GM19240 (cell line): ENCODE data around the gene CNTNAP2.

Experiments used
- DNase-seq: peaks from one replicate; pipeline ENCODE4 v3.0.0; 2011; ENCODE audit warnings: low spot score; ENCODE audit not compliant: insufficient read length

CNTNAP2 gene

GRCh38 chr7:148121401-148121800 is 2004.8 kb downstream of the CNTNAP2 start:
- DNase-seq = no peak

DNA sequence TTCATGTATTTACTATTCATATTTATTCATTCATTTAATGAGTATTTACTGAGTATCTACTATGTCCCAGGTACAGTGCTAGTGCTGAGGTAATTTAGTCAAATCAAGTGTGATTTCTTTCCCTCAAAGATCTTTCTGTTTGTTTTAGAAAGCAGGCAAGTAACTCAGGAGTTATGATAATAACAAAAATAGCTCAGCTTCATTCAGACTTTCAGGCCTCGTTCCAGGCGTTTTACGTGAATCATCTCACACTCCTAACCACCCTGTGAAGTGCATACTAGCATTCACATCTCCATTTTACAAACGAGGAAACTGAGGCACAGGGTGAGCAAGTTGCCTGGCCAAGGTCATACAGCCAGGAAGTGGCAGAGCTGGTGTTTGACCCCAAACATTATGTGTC is 2005.2 kb downstream of the CNTNAP2 start:
- no peak for DNase-seq

DNA sequence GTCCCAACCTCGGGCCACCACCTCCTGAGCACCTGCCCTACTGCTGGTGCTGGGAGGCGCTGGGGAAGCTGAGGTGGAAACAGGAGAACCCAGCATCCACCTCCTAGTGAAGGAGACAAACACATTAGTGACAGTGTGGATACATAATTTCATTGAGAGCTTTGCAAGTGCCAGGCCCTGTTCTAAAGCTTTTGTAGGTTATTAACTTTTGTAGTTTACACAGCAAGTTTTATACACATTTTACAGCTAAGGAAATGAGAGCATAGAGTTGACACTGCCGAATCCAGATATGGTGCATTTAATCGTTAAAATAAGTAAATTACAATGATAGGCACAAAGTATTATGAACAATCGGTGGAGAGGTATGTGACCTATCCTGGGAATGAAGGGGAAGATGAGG is 2007.9 kb downstream of the CNTNAP2 start:
- no peak for DNase-seq

DNA sequence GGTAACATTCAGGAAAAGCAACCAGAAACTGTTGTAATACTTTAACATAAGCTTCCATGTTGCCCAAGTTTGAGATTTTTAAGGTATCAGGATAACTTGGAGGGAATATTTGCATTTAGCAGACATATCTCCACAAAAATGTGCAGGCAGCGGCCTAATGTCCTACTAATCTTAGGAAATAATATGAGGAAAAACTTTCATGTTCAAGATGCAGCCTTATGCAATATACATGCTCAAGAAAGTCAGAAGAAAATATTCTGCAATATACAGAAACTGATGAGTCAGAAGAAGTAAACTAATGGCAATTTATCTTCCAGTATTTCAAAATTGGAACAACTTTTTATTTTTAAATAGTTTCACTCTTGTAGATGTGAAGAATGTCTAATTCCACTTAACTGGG is 2010.8 kb downstream of the CNTNAP2 start:
- DNase-seq = no peak

DNA sequence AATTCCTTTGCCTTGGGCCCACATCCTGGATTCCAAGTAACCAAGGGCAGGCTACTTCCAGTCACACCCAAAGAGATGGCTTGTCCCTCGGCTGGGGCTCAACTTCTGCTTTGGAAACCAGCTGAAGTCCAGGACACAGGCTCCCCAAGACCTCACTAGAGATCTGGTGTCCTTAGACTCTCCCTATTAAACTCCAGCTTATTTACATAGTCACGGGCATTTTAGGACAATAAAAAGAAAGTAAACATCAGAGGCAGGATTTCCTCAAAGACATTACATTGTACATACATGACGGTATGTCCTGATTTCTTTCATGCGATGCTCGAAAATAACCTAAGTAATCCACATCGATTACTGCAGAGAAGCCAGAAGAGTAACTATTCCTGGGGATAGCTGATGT is 2012.4 kb downstream of the CNTNAP2 start:
- DNase-seq = no peak

GRCh38 chr7:148135116-148135515 is 2018.5 kb downstream of the CNTNAP2 start:
- no peak for DNase-seq

DNA sequence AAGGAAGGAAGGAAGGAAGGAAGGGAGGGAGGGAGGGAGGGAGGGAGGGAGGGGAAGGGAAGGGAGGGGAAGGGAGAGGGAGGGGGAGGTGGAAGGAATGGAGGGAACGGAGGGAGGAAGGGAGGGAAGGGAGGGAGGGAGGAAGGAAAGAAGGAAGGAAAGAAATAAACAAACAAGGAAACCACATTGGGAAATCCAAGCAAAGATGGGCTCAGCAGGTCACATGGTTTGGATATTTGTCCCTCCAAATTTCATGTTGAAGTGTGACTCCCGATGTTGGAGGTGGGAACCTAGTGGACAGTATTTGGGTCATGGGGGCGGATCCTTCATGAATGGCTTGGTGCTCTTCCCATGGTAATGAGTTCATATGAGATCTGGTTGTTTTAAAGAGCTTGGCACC is 2019.4 kb downstream of the CNTNAP2 start:
- no peak for DNase-seq

DNA sequence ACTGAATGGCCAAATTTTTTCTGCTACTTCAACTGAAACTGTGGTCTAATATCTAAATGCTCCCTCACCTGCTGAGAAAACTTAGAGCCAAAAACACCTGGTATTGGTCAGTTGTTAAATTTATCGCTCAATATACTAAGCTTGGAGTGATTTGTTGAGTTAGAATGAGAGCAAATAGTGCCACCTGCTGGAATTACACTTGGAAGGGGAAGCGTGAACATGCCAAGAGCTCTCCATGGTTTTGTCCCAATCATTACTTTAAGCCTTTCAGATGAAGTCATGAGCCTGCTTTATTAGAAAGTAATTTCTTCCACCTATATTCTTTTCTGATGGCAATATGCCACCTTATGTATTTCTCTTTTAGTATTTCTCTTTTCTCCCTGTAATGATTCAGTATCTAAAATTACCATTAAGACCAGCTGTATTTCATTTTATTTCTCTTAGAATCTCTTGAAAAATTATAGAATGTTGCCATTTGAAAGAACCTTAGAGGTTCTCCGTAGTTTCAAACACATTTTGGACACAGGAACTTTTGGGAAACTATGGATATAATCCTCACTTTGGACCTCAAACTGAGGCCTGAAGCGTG is 2026.2 kb downstream of the CNTNAP2 start:
- no peak for DNase-seq

DNA sequence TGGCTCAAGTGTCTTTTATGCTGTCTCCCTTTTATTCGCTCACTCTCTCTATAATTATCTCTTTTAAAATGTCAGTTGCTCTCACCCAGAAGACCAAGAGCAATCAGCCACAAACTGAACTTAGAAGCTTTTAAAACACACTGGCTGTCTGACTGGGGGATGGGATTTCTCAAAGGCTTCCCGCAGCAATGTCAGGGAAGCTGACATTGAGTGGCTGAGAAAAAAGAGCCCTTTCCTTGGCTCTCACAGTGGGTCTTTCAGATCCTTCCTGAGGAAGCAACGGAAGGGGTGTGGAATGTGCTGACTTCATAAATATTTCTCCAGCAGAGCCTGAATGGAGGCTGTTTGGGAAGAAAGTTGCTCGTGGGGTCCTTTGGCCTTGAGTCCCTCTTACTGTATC is 2028.2 kb downstream of the CNTNAP2 start:
- DNase-seq = no peak

GRCh38 chr7:148146346-148146745 is 2029.7 kb downstream of the CNTNAP2 start:
- DNase-seq = no peak

GRCh38 chr7:148147438-148147837 is 2030.8 kb downstream of the CNTNAP2 start:
- no peak for DNase-seq

DNA sequence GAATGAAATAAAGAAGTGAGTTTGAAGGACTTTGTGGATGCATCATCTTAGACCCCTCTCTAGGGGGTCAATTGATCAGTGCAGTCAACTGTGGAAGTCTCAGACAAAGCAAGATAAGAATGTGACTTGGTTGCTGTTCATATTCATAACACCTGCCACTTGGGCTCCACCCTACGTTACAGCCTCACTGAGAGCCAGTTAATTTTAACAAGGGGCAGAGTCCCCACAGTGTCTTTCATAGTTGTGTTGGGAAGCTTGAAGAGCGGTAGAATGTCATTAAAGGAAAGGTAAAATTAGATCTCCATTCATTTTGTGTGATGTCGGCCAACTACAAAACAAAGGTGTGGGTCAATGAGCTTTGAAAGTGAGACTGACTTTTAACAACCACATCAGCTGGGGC is 2031.9 kb downstream of the CNTNAP2 start:
- DNase-seq = no peak

GRCh38 chr7:148149730-148150129 is 2033.1 kb downstream of the CNTNAP2 start:
- DNase-seq = no peak

DNA sequence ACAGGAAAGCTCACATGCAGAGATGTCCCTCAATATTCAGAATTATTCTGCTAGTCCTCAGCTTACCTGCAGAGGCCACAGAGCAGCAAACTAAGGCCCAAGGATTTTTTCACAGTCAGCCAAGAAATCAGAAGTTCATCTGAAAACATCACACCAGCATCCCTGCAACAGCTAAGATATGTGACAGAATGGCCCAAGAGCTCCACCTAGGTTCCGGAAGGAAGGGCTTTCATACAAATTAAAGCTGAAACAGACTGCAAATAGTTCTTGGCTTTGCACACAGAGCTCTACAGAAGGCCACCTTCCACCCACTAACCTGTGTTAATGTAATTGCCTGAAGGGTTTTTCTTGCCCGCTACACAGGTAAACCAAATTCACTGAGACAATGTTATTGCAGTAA is 2035.2 kb downstream of the CNTNAP2 start:
- no peak for DNase-seq

- no peak for DNase-seq
These were observed 2037.1 kb downstream of the CNTNAP2 start for GRCh38 chr7:148153616-148154284.

DNA sequence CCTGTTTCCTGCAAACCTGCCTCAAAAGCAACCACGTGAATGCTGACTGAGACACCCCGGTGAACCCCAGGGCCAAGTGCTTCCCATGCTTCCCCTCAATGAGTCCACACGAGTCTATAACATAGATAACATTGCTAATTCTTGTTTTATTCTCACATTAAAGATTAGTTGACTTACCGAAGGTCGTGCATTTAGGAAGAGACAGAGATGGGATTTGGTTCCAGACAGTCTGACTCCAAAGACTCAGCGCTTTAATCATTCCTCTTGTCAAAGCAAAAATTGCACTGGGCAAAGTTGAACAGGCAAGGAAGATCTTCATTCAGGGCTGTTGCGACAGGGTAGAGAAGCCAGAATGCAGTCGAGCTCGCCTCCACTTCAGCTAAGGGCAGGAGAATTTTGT is 2038.4 kb downstream of the CNTNAP2 start:
- DNase-seq = no peak

- DNase-seq = no peak
These were observed 2039.2 kb downstream of the CNTNAP2 start for GRCh38 chr7:148155826-148156225.

DNA sequence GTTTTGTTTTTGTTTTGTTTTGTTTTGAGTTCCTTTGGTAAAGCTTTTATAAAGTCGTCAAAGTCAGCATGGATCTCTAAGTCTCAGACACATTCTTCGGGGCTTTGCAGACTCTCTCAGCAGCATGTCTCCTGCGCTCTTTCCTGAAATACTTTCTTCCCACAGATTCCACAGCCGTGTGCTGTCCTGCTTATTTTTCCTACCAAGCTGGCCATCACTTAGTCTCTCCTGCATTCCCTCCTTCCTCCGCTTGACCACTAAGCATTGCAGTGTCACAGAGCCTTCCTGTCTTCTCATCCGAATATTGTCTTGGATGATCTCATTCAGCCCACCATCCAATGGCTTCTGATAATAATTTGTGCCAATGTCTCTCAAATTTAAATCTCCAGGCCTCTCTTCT is 2039.6 kb downstream of the CNTNAP2 start:
- DNase-seq = no peak

DNA sequence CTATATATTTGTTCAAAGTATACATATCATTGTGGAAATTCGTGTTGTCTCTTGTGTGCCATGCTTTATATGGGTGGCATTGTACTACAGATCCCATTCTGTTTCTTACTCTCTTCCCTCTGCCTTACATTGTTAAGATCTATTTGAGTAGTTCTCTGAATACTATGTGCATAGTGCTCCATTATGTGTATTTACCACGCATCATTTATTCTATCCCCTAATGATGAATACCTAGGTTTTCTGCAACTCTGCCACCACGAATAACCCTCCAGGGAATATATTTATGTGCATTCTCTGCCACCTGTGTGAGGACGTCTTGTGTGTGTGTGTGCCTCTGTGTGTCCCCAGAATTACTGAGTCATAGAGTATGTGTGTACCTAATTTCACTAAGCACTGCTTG is 2042.7 kb downstream of the CNTNAP2 start:
- no peak for DNase-seq

DNA sequence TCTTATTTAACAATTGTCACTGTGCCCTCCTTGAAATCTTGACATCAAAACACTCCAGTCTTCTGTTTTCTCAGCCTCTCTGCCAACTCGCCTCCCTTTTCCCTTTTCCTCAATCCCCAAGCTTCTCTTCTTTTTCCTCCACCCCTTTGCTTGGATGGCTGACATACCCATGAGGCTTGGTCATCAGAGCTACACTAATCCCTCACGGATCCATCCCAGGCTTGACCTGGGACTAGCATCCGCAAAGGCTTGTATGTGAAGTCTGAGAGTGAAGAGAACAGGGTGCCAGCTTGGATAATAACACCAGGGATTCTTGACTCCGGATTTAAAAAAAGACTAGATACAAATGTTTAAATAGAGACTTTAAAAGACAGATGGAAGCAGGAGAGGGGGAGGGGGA is 2045.2 kb downstream of the CNTNAP2 start:
- DNase-seq = no peak

DNA sequence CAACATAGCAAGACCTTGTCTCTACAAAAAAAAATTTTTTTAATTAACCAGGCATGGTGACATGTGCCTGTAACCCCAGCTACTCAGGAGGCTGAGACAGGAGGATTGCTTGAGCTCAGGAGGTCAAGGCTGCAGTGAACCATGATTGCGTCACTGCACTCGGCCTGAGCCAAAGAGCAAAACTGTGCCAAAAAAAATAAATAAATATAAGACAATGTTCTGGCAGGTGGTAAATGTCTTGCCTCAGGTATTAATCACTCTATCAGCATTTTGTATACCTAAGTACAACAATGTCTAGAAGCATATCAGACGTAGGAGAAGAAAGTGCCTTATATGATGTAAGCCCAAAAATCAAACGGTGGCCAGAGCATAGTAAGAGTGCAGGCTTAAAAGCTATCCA is 2046.2 kb downstream of the CNTNAP2 start:
- no peak for DNase-seq

GRCh38 chr7:148163246-148163645 is 2046.6 kb downstream of the CNTNAP2 start:
- DNase-seq = no peak

- DNase-seq = no peak
These were observed 2056.3 kb downstream of the CNTNAP2 start for GRCh38 chr7:148172920-148173319.

- DNase-seq = no peak
These were observed 2056.8 kb downstream of the CNTNAP2 start for GRCh38 chr7:148173369-148173768.
